ENCODE data around the gene GATA5.

DNA sequence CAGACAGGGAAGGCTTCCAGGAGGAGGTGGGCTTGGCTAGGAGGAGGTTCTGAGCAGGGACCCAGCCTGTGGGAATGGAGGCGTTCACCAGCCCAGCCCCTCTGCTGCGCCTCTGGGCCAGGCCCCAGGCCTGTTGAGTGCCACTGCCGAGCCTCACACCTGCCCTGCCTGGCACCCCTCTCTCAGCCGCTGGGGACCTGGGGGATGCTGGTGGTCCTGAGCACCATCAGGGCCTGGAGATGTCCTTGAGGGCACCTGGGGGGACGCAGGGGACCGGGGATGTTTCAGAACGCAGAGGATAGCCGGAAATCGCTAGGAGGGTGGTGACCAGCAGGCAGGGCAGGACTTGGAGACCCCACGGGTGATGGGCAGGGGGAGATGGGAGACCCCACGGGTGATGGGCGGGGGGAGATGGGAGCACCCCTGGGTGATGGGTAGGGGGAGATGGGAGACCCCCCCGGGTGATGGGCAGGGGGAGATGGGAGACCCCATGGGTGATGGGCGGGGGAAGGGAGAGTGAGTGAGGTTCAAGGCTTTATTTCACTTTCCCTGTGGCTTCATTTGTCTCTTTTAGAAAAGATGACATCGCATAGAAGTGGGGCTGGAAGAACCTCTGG is 12.7 kb downstream of the GATA5 start:
- TF ChIP-seq TCF7 (CRISPR knock-in tag; IDR thresholded peaks at IDR 0.05; ENCODE audit: low read depth) (no peak), SMAD3 (CRISPR knock-in tag; IDR thresholded peaks at IDR 0.05; ENCODE audit: borderline replicate concordance) (no peak), CBFB (CRISPR knock-in tag; IDR thresholded peaks at IDR 0.05; ENCODE audit: low read depth) (no peak), MXD4 (CRISPR knock-in tag; IDR thresholded peaks at IDR 0.05; ENCODE audit: borderline replicate concordance) (no peak)
- TF ChIP-seq, protein P1, sequence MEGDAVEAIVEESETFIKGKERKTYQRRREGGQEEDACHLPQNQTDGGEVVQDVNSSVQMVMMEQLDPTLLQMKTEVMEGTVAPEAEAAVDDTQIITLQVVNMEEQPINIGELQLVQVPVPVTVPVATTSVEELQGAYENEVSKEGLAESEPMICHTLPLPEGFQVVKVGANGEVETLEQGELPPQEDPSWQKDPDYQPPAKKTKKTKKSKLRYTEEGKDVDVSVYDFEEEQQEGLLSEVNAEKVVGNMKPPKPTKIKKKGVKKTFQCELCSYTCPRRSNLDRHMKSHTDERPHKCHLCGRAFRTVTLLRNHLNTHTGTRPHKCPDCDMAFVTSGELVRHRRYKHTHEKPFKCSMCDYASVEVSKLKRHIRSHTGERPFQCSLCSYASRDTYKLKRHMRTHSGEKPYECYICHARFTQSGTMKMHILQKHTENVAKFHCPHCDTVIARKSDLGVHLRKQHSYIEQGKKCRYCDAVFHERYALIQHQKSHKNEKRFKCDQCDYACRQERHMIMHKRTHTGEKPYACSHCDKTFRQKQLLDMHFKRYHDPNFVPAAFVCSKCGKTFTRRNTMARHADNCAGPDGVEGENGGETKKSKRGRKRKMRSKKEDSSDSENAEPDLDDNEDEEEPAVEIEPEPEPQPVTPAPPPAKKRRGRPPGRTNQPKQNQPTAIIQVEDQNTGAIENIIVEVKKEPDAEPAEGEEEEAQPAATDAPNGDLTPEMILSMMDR (IDR thresholded peaks at IDR 0.05), result no peak
- TF ChIP-seq, protein P2, sequence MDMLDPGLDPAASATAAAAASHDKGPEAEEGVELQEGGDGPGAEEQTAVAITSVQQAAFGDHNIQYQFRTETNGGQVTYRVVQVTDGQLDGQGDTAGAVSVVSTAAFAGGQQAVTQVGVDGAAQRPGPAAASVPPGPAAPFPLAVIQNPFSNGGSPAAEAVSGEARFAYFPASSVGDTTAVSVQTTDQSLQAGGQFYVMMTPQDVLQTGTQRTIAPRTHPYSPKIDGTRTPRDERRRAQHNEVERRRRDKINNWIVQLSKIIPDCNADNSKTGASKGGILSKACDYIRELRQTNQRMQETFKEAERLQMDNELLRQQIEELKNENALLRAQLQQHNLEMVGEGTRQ (CRISPR knock-in tag; IDR thresholded peaks at IDR 0.05), result no peak
- TF ChIP-seq, protein P3, sequence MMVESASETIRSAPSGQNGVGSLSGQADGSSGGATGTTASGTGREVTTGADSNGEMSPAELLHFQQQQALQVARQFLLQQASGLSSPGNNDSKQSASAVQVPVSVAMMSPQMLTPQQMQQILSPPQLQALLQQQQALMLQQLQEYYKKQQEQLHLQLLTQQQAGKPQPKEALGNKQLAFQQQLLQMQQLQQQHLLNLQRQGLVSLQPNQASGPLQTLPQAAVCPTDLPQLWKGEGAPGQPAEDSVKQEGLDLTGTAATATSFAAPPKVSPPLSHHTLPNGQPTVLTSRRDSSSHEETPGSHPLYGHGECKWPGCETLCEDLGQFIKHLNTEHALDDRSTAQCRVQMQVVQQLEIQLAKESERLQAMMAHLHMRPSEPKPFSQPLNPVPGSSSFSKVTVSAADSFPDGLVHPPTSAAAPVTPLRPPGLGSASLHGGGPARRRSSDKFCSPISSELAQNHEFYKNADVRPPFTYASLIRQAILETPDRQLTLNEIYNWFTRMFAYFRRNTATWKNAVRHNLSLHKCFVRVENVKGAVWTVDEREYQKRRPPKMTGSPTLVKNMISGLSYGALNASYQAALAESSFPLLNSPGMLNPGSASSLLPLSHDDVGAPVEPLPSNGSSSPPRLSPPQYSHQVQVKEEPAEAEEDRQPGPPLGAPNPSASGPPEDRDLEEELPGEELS (CRISPR knock-in tag; IDR thresholded peaks at IDR 0.05), result no peak

Data from WTC11 (cell line).